HUES6 (cell line): Measurements from ENCODE around the gene PDE6A.
"Not testable (repeated sequence)": the region's sequence is repeated elsewhere in the genome, so short reads cannot be mapped to it uniquely, and the experiment has no call there.

Experiments
- H3K27ac ChIP-seq: 2 replicates; pipeline ENCODE4 v1.7.0; 2013; ENCODE audit warnings: low read depth, mild to moderate bottlenecking, low read length, inconsistent platforms
- H3K27me3 ChIP-seq: 2 replicates; pipeline ENCODE4 v1.6.1; 2013; ENCODE audit warnings: low read length; ENCODE audit not compliant: control insufficient read depth, insufficient read depth
- H3K36me3 ChIP-seq: 2 replicates; pipeline ENCODE4 v1.6.1; 2013; ENCODE audit warnings: low read length; ENCODE audit not compliant: control insufficient read depth, insufficient read depth
- H3K4me1 ChIP-seq: 2 replicates; pipeline ENCODE4 v1.6.1; 2013; ENCODE audit warnings: low read length; ENCODE audit not compliant: control insufficient read depth, insufficient read depth
- H3K4me3 ChIP-seq: 2 replicates; pipeline ENCODE4 v1.5.1; 2013; ENCODE audit warnings: low read depth, low read length
- H3K9ac ChIP-seq: one replicate; pipeline ENCODE4 v1.6.1; 2013; ENCODE audit warnings: mild to moderate bottlenecking, low read length
- H3K9me3 ChIP-seq: 2 replicates; pipeline ENCODE4 v1.6.1; 2013; ENCODE audit warnings: low read depth, low read length; ENCODE audit not compliant: control insufficient read depth, insufficient read depth

The PDE6A gene

GRCh38 chr5:149888280-149888679 is 56.3 kb downstream of the PDE6A start:
- Histone ChIP-seq H3K27me3 (no peaks in the 10 kb centered on the region), H3K36me3 (no peaks in the 10 kb centered on the region), H3K9ac (no peak overlapping the region), H3K4me1 (no peaks in the 10 kb centered on the region; the same call in 1 of the 2 replicates), H3K9me3 (no peaks in the 10 kb centered on the region), H3K27ac (no peak overlapping the region), H3K4me3 (no peak overlapping the region)

GRCh38 chr5:149887622-149888183 is 56.9 kb downstream of the PDE6A start:
- Histone ChIP-seq H3K36me3 (no peaks in the 10 kb centered on the region), H3K27ac (no peak overlapping the region), H3K4me3 (no peak overlapping the region), H3K9me3 (no peaks in the 10 kb centered on the region), H3K27me3 (no peaks in the 10 kb centered on the region), H3K9ac (no peak overlapping the region), H3K4me1 (no peaks in the 10 kb centered on the region; the same call in 1 of the 2 replicates)

GRCh38 chr5:149886692-149887470 is 57.7 kb downstream of the PDE6A start:
- H3K36me3 ChIP-seq = no peaks in the 10 kb centered on the region
- no peak overlapping the region for H3K4me3 ChIP-seq
- H3K27ac ChIP-seq = no peak overlapping the region
- H3K27me3 ChIP-seq = no peaks in the 10 kb centered on the region
- H3K9me3 ChIP-seq = no peaks in the 10 kb centered on the region
- no peak overlapping the region for H3K9ac ChIP-seq
- no peaks in the 10 kb centered on the region; the same call in 1 of the 2 replicates for H3K4me1 ChIP-seq

GRCh38 chr5:149886060-149886459 is 58.5 kb downstream of the PDE6A start:
- Histone ChIP-seq H3K4me3 (no peak overlapping the region), H3K27me3 (no peaks in the 10 kb centered on the region), H3K36me3 (no peaks in the 10 kb centered on the region), H3K27ac (no peak overlapping the region), H3K9me3 (no peaks in the 10 kb centered on the region), H3K9ac (no peak overlapping the region), H3K4me1 (no peaks in the 10 kb centered on the region; the same call in 1 of the 2 replicates)

GRCh38 chr5:149885513-149885912 is 59.1 kb downstream of the PDE6A start:
- Histone ChIP-seq H3K4me3 (no peak overlapping the region), H3K4me1 (no peaks in the 10 kb centered on the region; the same call in 1 of the 2 replicates), H3K36me3 (no peaks in the 10 kb centered on the region), H3K27ac (no peak overlapping the region), H3K9ac (no peak overlapping the region), H3K27me3 (no peaks in the 10 kb centered on the region), H3K9me3 (no peaks in the 10 kb centered on the region)

GRCh38 chr5:149883550-149883949 is 61.0 kb downstream of the PDE6A start:
- Histone ChIP-seq H3K9ac (no peak overlapping the region), H3K27ac (no peak overlapping the region), H3K4me1 (no peaks in the 10 kb centered on the region; the same call in 1 of the 2 replicates), H3K4me3 (no peak overlapping the region), H3K9me3 (no peaks in the 10 kb centered on the region), H3K36me3 (no peaks in the 10 kb centered on the region), H3K27me3 (no peaks in the 10 kb centered on the region)

- not testable (repeated sequence) for H3K4me3 ChIP-seq, H3K9ac ChIP-seq, H3K27ac ChIP-seq, H3K4me1 ChIP-seq, H3K27me3 ChIP-seq, H3K9me3 ChIP-seq, H3K36me3 ChIP-seq
These were observed 62.0 kb downstream of the PDE6A start for GRCh38 chr5:149882633-149883032.

- H3K27ac ChIP-seq = no peak overlapping the region
- H3K4me3 ChIP-seq = no peak overlapping the region
- H3K9me3 ChIP-seq = no peaks in the 10 kb centered on the region
- H3K4me1 ChIP-seq = no peaks in the 10 kb centered on the region
- no peak overlapping the region for H3K9ac ChIP-seq
- no peaks in the 10 kb centered on the region for H3K27me3 ChIP-seq
- no peaks in the 10 kb centered on the region for H3K36me3 ChIP-seq
These were observed 62.7 kb downstream of the PDE6A start for GRCh38 chr5:149881874-149882273.

GRCh38 chr5:149881069-149881622 is 63.4 kb downstream of the PDE6A start:
- Histone ChIP-seq H3K4me1 (no peaks in the 10 kb centered on the region), H3K27me3 (no peaks in the 10 kb centered on the region), H3K27ac (no peak overlapping the region), H3K9me3 (no peaks in the 10 kb centered on the region), H3K9ac (no peak overlapping the region), H3K4me3 (no peak overlapping the region), H3K36me3 (no peaks in the 10 kb centered on the region)

- H3K9ac ChIP-seq = not testable (repeated sequence)
These were observed 65.0 kb downstream of the PDE6A start for GRCh38 chr5:149879593-149879992.

GRCh38 chr5:149878371-149878770 is 66.2 kb downstream of the PDE6A start:
- Histone ChIP-seq H3K27ac (no peak overlapping the region), H3K9ac (no peak overlapping the region), H3K9me3 (no peaks in the 10 kb centered on the region), H3K27me3 (no peaks in the 10 kb centered on the region), H3K36me3 (no peaks in the 10 kb centered on the region), H3K4me1 (no peaks in the 10 kb centered on the region), H3K4me3 (no peak overlapping the region)

More at GRCh38 chr5:149879593-149879992, 65.0 kb downstream of the PDE6A start:
- not testable (repeated sequence) for H3K36me3 ChIP-seq, H3K4me3 ChIP-seq, H3K9me3 ChIP-seq, H3K27me3 ChIP-seq, H3K4me1 ChIP-seq, H3K27ac ChIP-seq
